GM12872 (cell line): ENCODE measurements around the gene FARS2.

Experiments used
- TF ChIP-seq, protein P1 (sequence below): IDR thresholded peaks from 3 replicates; pipeline ENCODE4 v1.5.1; 2011; ENCODE audit warnings: low read depth, mild to moderate bottlenecking, low read length, moderate library complexity; ENCODE audit not compliant: insufficient read depth

FARS2 gene

DNA sequence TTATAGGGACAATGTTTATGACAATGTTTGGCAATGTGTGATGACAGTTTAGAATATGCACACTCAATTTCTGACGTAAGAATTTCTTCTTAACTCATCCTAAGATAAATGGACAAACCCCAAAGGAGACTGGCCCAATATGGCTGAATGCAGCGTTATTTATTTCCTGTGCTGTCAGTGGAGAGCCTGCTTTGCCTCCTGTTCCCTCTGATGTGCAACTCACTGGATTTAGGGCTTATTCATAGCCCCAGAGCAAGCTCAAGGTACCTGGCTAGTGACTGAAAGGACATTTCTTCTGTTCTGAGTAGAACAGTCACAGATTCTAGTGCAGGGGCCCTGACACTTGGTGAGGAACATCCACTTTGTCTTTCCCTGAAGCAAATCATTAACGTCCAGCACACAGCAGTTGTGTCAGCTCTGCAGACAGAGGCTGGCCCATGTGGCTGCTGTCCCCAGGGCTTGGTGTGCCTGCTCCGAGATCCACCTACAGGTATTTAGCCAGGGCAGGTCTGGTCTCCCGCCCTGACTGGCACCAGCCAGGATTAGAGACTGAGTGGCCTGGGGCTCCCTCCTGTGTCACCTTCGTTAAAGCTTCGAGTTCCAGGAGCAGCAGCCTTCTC, 64.8 kb downstream of the FARS2 start:
- TF ChIP-seq, protein P1, sequence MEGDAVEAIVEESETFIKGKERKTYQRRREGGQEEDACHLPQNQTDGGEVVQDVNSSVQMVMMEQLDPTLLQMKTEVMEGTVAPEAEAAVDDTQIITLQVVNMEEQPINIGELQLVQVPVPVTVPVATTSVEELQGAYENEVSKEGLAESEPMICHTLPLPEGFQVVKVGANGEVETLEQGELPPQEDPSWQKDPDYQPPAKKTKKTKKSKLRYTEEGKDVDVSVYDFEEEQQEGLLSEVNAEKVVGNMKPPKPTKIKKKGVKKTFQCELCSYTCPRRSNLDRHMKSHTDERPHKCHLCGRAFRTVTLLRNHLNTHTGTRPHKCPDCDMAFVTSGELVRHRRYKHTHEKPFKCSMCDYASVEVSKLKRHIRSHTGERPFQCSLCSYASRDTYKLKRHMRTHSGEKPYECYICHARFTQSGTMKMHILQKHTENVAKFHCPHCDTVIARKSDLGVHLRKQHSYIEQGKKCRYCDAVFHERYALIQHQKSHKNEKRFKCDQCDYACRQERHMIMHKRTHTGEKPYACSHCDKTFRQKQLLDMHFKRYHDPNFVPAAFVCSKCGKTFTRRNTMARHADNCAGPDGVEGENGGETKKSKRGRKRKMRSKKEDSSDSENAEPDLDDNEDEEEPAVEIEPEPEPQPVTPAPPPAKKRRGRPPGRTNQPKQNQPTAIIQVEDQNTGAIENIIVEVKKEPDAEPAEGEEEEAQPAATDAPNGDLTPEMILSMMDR: no peak

DNA sequence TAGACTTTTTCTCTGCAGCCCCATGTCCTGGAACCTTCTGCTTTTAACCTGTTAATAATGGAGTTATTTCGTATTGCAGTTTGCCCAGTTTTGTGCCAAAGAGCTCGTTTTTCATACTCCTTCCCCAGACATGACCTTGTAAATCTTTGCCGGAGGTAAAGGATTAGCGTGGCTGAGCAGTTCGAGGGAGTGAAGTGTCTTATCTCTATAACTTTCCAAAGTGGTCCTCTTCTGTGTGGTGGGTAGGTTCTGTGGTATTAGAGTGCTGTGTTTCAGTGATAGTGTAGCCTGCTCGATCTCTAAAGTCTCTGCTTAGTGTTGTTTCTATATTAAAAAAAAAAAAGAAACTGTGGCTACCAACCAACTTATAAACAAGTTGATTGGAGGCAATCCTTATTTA, 67.5 kb downstream of the FARS2 start:
- TF ChIP-seq, protein P1: no peak

DNA sequence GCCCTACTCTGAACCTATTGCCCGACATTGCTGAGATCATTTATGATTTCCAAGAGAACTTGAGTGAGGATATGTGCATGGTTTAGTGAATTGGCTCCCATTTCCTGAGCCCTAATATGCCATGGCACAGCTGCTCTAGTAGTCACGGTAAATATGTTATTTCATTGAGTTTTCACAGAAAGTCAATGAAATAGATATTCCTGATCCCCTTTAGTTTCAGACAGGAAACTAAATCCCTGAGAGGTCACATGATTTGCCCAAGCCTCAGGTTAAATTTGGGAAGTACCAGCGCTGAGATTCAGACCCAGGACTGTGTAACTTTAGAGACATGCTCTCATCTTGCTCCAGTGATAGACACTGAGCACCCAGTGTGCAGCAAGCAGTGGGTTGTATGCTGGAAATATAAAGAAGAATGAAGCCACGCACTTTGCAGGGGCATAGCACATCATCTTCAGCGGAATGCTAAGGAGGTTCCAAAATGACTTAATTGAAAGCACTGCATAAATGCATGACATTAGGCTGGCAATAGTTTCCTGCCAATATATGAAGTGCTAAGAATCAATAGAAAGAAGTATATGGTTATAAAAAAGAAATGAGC, 70.6 kb downstream of the FARS2 start:
- TF ChIP-seq, protein P1: no peak

DNA sequence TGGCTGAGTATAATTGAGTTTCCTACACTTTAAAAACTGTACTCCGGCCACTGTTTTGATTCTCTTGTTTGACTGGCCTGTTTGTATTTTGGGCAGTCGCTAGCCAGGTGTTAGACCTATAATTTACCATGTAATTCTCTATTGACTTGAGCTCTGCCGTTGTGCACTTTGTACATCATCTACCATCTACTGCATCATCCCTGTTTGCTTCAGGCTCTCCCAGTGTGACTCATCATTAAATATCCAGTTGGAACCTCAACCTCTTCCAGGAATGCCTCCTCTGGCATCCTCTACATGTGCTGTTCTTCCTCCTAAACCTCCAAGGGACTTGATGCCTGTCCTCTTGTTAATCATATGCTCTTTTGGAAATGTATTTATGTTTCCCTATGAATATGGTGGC, 72.3 kb downstream of the FARS2 start:
- TF ChIP-seq, protein P1: no peak

DNA sequence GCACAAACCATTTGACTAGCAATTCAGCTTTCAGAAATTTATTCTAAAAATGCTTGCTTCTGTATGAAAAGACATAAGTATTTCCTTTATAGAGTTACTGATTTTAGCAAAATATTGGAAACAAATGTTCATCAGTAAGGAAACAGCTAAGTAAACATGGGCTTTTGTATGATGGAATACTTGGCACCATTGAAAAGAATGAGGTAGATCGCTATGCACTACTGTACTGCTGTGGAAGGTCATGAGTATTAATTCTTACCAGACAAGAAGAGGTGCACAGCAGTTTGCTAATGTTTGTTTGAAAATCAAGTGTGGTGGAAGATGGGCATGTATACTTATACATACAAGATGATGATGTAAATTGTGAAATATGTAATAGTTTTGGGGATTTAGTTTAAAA, 73.0 kb downstream of the FARS2 start:
- TF ChIP-seq, protein P1: no peak

DNA sequence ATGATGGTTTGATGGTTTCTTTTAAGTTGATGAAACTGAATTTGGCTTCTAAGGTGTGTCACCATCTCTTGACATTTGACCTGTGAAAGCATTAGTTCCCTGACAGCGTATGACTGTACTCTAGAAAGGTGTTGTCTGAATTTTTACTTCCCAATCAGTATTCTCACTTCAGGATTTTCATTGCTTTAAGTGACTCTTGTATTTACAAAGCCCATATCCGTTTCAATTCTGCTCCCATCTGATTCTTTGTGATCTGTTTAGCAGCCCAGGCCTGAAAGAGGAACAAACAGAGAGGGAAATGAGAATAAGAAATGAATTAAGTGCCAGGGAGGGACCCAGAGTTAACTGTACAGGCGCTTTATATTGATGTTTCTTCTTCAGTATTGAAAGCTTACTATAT, 73.7 kb downstream of the FARS2 start:
- TF ChIP-seq, protein P1: no peak

DNA sequence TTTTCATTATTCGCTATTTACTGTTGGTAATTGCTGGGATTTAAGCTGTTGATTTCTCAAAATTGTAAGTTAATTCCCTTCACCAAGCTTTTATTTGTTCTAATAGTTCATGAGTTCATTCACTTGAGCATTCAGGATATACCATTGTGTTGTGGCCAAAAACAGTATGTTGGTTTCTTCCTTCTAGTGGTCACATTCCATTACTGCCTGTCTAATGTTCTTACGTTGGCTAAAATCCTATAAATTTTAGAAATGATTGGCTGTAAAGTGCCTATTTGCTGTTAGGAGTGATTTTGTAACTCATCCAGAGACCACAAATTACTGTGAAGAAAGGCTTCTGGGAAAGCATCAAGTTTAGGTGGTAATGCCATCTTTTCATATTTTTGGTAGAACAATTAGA, 76.3 kb downstream of the FARS2 start:
- TF ChIP-seq, protein P1: peak; percentile 5; the same call in 1 of the 3 replicates
